ENCODE measurements around the gene KIFC3.
A peak's percentile ranks its signal among the peaks of the same experiment; 100 is the strongest.

The KIFC3 gene

DNA sequence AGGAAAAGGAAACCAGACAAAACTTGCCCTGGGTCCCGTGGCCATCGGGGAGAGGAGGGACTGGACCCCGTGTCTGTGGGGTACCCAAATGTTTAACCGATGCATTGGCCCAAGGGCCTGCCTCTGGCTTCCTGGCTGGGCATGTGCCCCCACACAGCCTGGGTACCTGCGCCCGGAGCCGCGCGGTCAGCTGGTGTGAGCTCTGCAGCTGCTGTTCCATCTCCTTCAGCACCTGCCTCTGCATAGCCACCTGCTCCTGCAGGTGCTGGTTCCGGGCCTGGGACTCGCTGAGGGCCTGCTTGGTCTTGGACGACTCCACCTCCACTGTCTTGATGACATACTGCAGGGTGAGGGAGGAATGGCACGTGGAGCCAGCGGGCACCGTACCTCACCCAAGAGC is 31.9 kb downstream of the KIFC3 start:
- DNase-seq = no peak

DNA sequence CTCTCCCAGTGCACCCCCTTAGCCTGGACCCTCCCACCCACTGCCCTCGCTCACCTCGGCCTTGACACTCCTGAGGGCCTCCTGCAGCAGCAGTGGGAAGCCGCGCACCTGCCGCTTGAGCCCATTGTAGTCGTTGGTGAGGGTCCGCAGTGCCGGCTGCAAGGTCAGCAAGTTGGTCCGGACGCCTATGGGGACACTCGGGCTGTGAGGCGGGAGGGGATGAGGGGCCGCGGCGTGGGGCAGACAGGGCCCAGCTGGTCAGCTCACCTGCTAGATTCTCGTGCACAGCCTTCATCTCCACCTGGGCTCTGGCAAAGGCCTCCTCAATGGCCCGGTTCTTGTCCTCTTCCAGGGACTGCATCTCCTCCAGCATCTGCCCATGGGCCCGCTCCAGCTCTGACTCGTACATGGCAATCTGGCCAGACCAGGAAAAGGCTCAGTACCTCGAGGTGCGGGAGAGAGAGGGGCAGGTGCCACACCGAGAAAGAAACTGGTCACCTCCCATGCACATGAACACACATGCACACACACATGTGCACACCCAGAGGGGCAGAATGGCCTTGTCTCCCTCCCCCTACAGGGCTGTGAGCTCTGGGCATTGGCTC is 32.6 kb downstream of the KIFC3 start:
- no peak for DNase-seq

DNA sequence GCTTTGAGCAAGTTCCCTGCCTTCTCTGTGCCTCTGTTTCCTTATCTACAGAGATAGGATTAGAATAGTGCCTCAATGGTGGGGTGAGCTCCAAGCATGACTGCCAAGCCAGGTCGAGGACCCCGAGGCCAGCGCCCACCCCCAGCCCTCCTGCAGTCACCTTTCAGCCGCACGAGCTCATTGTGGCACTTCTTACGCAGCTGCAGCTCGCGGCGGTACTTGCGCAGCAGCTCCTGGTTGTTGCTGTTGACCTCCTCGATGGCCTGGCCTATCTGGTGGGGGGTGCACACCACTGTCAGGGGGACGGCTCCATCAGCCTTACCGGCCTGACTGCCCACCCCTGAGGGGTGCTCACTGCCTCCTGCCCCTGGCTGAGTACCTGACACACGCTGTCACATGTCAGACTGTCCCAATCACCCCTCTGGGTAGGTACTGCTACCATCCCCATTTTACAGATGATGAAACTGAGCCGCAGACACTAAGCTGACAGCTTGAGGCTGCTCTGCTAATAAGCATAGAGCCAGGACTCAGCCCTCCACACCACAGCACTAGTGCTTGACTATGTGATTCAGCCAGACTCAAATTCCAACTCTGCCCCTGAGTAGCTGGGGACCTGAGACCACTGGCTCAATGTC is 35.5 kb downstream of the KIFC3 start:
- no peak for DNase-seq

DNA sequence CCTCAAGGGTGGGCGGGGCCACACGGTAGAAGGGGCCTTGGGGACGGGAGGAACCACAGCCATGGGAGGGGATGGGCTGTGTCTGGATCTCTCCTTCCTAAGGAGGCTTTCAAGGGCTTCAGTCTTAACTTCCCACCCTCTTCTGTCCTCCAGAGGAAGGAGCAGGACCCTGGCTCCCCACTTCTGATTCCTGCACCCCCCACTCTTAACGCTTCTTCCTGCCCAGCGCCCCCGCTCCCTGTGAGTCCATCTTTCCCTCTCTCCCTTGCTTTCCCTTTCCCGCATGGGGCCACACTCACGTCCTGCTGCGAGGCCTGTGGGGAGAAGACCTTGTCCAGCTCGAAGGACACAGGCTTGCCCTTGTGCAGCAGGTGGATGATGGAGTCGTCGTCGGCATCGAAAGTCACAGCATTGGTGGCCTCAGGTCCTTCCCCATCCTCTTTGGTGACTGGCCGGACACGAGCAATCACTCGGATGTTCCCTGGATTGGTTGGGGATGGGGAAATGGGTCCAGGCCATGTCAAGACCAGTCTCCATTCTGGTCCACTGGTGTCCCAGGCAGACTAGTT is 37.0 kb downstream of the KIFC3 start:
- DNase-seq = no peak

DNA sequence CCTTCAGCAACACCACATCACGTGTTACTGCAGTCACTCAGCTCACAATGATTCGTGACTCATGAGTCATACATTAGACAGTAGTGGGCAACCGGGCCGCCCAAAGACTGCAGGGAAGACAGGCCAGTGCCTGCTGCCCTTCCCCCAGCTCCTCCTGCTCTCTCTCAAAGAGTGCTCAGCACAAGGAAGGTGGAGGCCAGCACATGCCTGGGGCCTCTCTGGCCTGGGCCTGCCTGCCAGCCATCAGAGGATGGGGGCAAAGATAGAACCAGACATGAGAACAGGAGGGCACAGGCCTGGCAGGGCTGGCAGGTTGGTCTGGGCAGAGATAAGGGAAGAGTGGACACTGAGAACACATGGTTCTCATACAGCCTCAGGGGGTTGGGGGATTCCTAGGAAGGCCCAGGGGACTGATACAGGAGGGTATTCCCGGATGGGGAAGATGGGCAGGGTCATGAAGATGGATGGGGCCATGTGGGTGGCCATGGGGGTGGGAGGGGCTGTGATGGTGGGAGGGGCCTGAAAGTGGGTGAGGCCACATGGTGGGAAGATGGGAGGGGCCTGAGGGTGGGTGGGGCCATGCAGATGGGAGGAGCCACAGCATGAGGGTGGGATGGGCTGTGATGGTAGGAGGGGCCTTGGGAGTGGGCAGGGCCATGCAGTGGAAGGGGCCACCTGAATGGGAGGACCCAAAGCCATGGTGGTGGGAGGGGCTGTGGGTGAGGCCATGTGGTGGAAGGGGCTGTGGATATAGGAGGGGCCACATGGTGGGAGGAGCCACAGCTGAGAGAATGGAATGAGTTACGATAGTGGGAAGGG is 37.7 kb downstream of the KIFC3 start:
- DNase-seq = peak in 2 of 56 donors; percentile 53 to 59

DNA sequence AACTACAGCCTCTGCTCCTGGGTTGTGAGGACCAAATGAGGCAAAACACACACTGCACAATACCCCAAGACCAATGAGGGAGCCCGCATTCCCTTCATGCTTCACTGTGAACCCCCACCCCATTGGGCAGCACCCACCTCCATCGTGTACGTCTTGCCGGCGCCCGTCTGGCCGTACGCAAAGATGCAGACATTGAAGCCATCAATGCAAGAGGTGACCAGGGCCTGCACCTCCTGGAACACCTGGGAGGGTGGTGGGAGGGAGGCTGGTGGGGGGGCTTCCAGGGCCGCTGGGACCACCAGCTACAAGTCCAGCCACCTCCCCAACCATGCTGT is 38.3 kb downstream of the KIFC3 start:
- DNase-seq = no peak

DNA sequence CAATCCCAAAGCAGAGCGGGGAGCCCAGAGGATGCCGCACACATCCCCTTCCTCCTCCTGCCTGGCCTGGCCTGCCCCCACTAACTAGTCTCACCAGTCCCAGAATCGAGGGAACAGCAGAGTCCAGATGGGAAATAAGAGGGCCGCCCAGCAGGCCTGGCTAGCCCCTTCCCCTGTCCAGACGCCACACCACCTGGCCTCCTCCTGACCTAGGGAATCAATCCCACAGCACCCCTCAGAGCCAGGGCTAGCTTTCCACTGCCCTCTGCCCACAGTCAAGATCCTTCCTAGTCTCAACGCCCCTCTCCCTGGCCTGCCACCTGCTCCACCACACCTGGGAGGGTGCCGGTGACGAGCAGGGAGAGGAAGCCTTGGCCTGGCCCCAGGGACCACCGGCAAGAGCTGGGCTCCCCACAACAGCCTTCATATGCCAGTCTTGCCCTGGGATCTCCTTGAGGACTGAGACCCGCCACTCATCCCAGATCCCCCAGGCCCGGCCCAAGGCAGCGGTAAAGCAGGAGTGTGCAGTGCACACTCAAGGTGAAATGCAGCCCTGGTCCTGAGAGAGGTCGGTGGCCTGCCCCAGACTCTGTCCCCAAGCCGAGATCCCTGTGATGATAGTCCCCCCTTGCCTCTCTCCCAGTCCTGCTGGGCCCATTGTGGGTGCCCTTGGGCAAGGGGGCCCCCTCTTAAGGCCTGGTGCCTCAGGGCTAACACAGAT is 38.8 kb downstream of the KIFC3 start:
- DNase-seq = no peak

DNA sequence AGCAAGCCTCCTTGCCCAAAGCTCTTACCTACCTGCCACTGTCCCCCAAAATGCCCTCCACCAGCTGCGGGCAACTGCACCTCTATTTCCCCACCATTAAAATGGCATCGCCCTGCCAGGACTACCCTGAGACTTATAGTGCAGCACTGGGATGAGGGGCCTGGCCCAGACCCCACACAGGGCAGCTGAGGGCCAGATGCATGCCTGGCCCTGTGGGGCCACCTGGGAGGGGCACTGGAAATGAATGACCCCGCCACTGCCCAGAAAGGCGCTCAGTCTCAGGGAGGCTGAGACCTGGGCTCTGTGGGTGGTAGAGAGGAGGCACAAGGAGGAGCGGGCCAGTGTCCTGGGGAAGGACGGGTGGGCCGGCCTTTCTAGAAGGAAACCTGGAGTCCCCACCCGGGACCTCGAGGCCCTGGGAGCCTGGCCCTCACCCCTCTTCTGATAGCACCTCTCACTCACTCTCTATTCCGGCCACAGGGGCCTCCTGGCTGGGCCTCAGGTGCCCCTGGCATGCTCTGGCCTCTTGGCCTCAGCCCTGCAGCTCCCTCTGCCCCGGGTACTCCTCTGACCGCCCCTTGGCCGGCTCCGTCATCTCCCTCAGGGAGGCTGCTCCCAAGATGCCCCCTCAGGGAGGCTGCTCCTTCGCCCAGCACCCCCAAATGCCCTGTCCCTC is 39.8 kb downstream of the KIFC3 start:
- DNase-seq = no peak

DNA sequence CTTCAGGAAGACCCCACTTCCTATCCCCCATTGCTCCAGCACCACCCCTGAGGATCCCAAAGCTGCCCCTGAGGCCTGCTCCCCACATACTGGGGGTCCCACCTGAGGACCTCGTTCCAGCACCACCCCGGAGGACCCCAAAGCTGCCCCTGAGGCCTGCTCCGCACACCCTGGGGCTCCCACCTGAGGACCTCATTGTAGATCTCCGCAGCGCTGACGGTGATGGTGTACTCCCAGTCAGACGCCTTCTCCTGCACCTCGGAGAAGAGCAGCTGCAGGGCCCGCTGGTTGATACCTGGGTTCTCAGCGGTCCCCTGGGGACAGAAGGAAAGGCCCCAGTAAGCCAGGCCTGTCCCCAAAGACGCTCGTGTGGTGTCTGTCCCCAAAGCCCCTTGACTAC is 40.3 kb downstream of the KIFC3 start:
- no peak for DNase-seq

DNA sequence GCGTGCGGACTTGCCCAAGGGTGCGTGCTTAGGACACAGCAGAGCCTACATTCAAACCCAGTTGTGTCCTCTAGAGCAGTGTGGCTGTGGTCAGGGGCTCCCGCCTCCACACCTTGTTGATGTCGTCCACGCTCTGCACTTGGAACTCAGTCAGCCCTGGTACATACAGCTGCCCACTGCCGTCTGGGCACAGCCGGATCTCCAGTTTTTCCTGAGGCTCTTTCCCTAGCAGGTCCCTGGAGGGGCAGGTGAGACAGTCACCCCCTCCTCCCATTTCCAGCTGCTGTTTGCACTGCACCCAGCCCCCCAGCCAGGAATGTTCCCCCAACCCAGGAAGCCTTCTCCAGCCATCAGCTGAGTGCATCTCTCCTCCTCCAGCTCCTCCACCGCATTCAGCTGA is 41.0 kb downstream of the KIFC3 start:
- no peak for DNase-seq

DNA sequence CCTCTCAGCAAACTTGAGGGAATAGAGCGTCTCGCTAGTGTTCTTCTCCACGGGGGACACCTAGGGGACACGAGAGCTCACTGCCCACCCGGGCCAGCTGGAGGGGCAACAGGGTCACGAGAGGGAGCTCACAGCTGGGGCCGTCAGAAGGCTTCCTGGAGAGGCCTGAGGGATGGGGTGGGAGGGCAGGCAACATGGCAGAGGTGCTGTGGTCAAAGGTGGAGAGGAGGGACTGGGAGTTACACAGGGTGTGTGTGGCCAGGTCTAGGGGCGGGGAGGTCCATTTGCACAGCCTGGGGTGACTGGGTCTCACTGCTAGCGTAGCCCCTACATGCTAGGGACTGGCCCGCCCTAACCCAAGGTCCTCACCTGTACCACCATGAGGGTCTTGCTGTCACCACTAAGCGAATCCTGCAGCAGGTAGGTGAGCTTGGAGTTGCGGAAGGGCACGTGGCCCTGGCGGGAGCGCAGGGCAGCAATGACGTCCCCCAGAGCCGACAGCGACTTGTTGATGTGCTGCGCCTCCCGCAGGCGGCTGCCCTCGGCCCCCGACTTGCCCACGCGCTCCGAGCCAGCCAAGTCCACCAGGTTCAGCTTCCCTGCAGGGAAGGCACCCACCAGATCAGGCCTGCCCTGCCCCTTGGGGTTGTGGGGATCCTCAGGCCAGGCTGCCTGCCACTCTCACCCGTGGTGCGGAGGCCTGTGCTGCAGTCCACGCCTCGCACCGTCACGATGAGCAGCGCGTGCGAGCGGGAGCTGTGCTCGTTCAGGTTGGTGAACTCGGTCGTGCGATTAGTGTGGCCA is 41.7 kb downstream of the KIFC3 start:
- DNase-seq = no peak

DNA sequence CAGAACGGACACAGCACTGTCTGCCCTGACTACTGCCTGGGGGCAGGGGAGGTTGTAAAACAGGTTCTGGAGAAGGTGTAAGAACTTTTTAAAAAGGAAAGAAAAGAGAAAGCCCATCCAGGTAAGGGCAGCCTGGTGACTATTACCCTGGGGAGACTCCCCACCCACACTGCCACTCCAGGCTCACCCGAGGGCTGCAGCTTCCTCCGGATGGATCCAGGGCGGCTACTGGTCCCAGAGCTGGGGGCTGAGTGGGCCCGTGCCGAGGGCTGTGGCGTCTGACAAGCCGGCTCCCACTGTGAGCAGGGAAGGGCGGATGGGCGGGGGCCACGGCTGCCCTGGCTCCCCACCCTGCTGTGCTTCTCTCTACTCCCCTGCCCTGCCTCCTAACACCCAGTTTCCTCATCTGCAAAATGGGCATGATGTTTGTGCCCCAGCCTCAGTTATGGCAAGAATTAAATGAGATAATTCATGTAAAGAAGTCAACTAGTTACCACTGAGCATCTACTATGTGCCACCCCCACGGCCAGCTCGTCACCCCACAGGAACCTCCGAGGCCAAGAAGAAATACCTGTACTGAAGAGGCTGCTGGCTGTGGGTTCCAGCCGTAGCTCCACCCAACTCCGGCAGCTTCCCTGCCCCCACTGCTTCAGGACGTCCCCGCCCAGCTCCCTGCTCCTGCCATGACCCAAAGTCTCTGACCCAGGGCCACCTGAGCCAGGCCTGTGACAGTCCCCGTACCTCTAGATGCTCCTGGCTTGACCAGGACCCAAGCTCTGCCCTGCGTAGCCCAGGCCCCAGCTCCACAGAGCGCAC is 42.5 kb downstream of the KIFC3 start:
- DNase-seq = no peak

DNA sequence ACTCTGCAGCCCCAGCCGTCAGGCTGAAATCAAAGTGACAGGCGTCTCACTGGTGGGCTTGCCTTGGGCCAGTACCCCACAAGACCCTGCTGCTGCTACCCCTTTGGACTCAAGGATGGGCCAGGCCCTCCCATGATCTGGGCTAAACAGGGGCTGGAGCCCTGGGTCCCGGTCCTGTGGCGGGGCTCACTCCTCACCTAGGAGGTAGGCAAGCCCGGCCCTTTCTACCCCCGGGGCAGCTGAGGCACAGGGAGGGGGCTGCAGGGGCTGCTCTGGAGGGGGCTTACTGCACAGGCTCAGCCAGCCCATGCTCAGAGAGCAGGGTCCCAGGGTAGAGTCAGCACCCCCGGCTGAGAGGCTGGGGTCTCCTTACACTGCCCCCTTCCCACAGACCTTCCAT is 43.2 kb downstream of the KIFC3 start:
- no peak for DNase-seq

DNA sequence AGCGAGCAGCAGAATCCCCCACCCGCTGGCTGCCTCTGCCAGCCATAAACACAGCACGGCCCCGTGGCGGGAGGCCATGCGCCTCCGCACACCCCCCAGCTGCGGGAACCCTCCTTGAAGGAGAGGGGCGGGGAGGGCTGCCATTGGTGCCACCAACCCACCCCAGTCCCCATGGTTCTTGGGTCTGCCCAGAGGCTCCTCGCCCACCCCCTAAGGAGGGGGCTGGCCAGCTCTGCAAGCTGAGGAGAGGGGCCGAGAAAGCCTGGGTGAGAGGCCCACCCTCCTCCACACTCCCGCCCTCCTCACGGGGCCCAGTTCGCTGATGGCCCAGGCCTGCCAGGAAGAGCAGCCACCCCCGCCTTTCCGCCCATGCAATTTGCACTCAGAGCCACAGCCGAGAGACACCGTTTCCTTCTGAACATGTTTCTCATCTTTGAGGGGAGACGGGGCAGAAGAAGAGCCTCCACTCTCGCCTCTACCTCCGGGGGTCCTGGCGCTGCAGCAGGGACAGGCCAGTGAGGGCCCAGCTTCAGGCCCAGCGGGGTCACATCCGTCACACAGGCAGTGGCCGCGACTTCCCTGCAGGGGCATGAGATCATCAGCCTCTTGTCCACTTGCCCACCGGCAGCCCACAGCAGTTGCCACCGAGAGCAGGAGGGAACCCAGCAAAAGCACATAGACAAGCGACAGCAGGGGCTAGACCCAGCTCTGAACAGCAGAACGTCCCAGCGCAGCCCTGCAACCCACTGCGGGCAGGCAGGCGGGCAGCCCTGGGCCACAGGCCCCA is 43.8 kb downstream of the KIFC3 start:
- DNase-seq = peak in 1 of 56 donors; percentile 46

DNA sequence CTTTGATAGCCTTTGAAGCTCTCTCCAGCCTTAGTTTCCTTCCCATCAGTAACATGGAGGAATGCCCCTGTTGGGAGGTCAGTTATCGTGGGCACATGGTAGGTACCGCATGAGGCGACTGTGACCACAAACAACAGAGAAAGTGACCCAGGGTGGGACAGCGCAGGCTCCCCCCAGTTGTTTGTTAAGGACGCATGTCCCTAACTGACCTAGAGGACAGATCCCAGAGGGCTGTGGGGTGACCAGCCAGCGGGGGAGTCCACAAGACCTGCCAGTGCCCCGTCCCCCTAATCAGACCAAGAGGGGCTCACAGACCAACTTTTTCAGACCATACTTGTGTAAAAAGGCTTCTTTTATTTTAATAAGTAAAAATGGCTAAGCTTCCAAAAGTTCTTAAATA is 44.4 kb downstream of the KIFC3 start:
- no peak for DNase-seq

DNA sequence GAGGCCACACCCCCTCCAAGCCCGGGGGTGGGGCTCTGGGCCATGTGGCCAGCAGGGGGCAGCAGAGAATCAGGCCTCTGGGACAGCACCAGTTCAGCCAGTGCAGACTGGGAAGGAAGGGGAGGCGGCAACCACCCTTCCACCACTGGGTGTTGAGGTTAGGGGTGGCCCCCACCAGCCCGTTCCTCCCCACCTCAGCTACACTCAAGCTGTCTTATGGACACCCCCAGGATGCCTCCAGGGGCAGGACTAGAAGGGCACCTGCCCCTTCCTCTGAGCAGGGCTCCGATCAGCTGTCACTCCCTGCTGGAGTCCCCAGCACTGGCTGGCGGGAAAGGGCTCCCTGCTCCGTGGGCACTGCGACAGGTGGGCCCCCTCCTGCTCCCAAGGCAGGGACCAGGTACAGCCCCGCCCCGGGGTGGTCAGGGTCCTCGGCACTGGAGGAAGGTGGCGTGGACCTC is 44.9 kb downstream of the KIFC3 start:
- DNase-seq = peak in 53 of 56 donors; percentile 8 to 92 (median 70)

DNA sequence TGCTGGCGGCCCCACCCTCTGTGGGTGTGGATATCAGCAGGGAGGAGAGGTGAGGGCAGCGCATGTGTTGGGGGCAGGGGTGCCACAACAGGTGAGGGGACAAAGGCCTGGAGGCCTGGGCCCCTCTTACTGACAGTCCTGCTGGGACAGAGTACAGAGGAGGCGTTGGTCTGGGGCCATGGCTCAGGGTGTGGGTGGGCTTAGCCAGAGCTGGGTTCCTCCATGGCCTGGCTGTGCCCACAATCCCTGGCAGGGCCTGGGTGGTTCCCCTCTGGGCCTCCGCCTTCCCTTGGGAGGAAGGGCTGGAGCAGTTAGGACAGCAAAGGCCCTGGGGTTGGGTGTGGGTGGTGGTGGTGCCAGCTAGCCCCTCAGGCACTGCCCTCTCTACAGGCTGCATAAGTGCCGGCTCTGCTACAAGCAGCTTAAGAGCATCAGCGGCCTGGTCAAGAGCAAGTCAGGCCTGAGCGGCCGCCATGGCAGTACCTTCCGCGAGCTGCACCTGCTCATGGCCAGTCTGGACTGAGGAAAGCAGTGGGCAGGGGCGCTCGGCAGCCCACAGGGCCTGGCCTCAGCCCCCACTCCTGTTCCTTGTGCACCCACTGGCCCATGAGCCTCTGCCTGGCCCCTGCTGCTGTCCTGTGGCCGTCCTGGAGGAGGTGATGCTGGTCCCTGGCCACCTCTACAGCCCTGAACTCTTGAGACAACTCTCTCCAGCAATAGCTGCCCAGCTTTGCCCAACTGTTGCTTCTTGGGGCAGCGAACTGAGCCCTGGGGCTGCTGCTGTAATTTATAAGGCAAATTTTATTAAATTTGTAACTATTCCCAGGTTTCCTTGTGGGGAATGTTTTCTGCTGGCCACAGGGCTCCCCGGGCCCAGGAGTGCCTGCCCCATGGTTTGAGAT is 45.6 kb downstream of the KIFC3 start:
- no peak for DNase-seq
